Stimulated activated CD4-positive, alpha-beta T cell treated with anti-CD3 and anti-CD28 coated beads, Interleukin-4, amount 100 ng/mL, for 24 hours (primary cell): Measurements from ENCODE around the gene BEAN1.

ENCODE experiments used
- DNase-seq: peaks from one replicate; pipeline ENCODE4 v3.0.0-alpha.2; 2020

BEAN1 gene

GRCh38 chr16:66471264-66471663 lies 44.2 kb downstream of the BEAN1 start:
- DNase-seq: no peak

- no peak for DNase-seq
Measured at GRCh38 chr16:66471716-66472393, 44.8 kb downstream of the BEAN1 start.

- DNase-seq: no peak
Measured at GRCh38 chr16:66473051-66473571, 46.0 kb downstream of the BEAN1 start.

- DNase-seq: no peak
Measured at GRCh38 chr16:66473654-66474519, 46.8 kb downstream of the BEAN1 start.

GRCh38 chr16:66474750-66475199 lies 47.7 kb downstream of the BEAN1 start:
- peak; percentile 68 for DNase-seq

- no peak for DNase-seq
Measured at GRCh38 chr16:66475232-66475631, 48.1 kb downstream of the BEAN1 start.

- DNase-seq: peak; percentile 53
Measured at GRCh38 chr16:66476328-66477027, 49.4 kb downstream of the BEAN1 start.

GRCh38 chr16:66477028-66477515 lies 50.0 kb downstream of the BEAN1 start:
- no peak for DNase-seq

GRCh38 chr16:66478733-66479511 lies 51.8 kb downstream of the BEAN1 start:
- peak; percentile 87 for DNase-seq

GRCh38 chr16:66479661-66480264 lies 52.7 kb downstream of the BEAN1 start:
- no peak for DNase-seq

- no peak for DNase-seq
Measured at GRCh38 chr16:66480265-66481080, 53.4 kb downstream of the BEAN1 start.

- no peak for DNase-seq
Measured at GRCh38 chr16:66481081-66481942, 54.2 kb downstream of the BEAN1 start.

GRCh38 chr16:66481943-66482390 lies 54.9 kb downstream of the BEAN1 start:
- no peak for DNase-seq

- DNase-seq: peak; percentile 78
Measured at GRCh38 chr16:66483689-66484452, 56.8 kb downstream of the BEAN1 start.

- no peak for DNase-seq
Measured at GRCh38 chr16:66484453-66485213, 57.5 kb downstream of the BEAN1 start.

- no peak for DNase-seq
Measured at GRCh38 chr16:66485376-66485775, 58.3 kb downstream of the BEAN1 start.

- DNase-seq: no peak
Measured at GRCh38 chr16:66486199-66486772, 59.2 kb downstream of the BEAN1 start.
